A549 (cell line): ENCODE measurements around the gene INTS3. TPM values are rescaled to one million over a fixed set of nuclear protein-coding genes. Genes with fewer than 3 reads are reported as not detected.

Source experiments
- ATAC-seq, 2 experiments: fragments of 200-7000 bp in 1 of 2; fragments of >200 bp in 1 of 2; cut with Nextera tagmentation in 1 of 2; cut with Tn5 transposase in 1 of 2; 3 replicates each; pipeline versions ENCODE4 v1.8.0 to v1.9.1; 2018 to 2020; ENCODE audit warnings: mild to moderate bottlenecking in 1 of 2, moderate library complexity in 1 of 2
- CTCF ChIA-PET: fragments of 300-600 bp; sonication (Branson Sonifier 250); formaldehyde crosslinking; extraction: SDS; loops from one replicate; lab custom pipeline; 2021; ENCODE audit warnings: antibody characterized with exemption, inconsistent platforms; lab: Yijun Ruan, JAX
- POLR2A ChIA-PET: fragments of 350-600 bp; formaldehyde crosslinking; extraction: SDS; loops from one replicate; lab custom pipeline; 2021; ENCODE audit warnings: antibody characterized with exemption, inconsistent platforms; lab: Yijun Ruan, JAX
- DNase-seq, 2 experiments: peaks; one replicate each; pipeline versions ENCODE4 v3.0.0 to v3.0.0-alpha.2; 2011 to 2016; ENCODE audit warnings: low read depth in 1 of 2, low spot score in 1 of 2
- FAIRE-seq: peaks from 2 replicates; lab custom pipeline; 2011; peaks lifted over from hg19 to GRCh38; lab: Jason Lieb, UNC
- H3K27ac ChIP-seq, 2 experiments: fragments of >200 bp; sonication (Bioruptor Twin); formaldehyde crosslinking; 3 replicates each; pipeline ENCODE4 v1.5.1; 2016 to 2017
- H3K4me1 ChIP-seq: fragments of >200 bp; sonication (Bioruptor Twin); formaldehyde crosslinking; 3 replicates; pipeline ENCODE4 v1.6.1; 2016
- H3K4me2 ChIP-seq: fragments of >200 bp; sonication (Bioruptor Twin); formaldehyde crosslinking; 3 replicates; pipeline ENCODE4 v1.6.1; 2016
- H3K4me3 ChIP-seq: fragments of >200 bp; sonication (Bioruptor Twin); formaldehyde crosslinking; 3 replicates; pipeline ENCODE4 v1.5.1; 2016
- H3K9me3 ChIP-seq: fragments of >200 bp; sonication (Bioruptor Twin); formaldehyde crosslinking; 3 replicates; pipeline ENCODE4 v1.6.1; 2016
- CBX8 ChIP-seq: fragments of 200-600 bp; sonication (generic); IDR thresholded peaks from 2 replicates; pipeline ENCODE4 v1.6.1; 2016
- CEBPB ChIP-seq, 2 experiments: fragments of >200 bp in 1 of 2; sonication (Bioruptor Twin) in 1 of 2; formaldehyde crosslinking in 1 of 2; IDR thresholded peaks; 2 replicates each; pipeline ENCODE4 v1.6.1; 2012 to 2016
- CHD2 ChIP-seq: fragments of 150-350 bp; IDR thresholded peaks from 2 replicates; pipeline ENCODE4 v1.6.1; 2014; ENCODE audit warnings: low read length; ENCODE audit not compliant: partially characterized antibody
- CTCF ChIP-seq: fragments of >200 bp; sonication (Bioruptor Twin); formaldehyde crosslinking; IDR thresholded peaks from 3 replicates; pipeline ENCODE4 v1.5.1; 2016
- E2F6 ChIP-seq: IDR thresholded peaks from 2 replicates; pipeline ENCODE4 v1.6.1; 2012; ENCODE audit warnings: low read depth, borderline replicate concordance
- EHMT2 ChIP-seq: fragments of 200-600 bp; sonication (generic); IDR thresholded peaks from 2 replicates; pipeline ENCODE4 v1.6.1; 2016; ENCODE audit warnings: antibody characterized with exemption, low read depth, mild to moderate bottlenecking, moderate library complexity
- FOSB ChIP-seq: fragments of 250-450 bp; sonication (Bioruptor Pico); IDR thresholded peaks from 2 replicates; pipeline ENCODE4 v1.5.0; 2020; ENCODE audit warnings: mild to moderate bottlenecking, moderate library complexity
- FOSL2 ChIP-seq, 2 experiments: fragments of 450-650 bp in 1 of 2; fragments of >200 bp in 1 of 2; sonication (Bioruptor Twin) in 1 of 2; formaldehyde crosslinking; IDR thresholded peaks; 2 replicates each; pipeline versions ENCODE4 v1.5.0 to v1.6.1; 2016 to 2020; ENCODE audit warnings: mild to moderate bottlenecking in 1 of 2, moderate library complexity in 1 of 2
- FOXS1 ChIP-seq: fragments of 250-450 bp; sonication (Bioruptor Pico); IDR thresholded peaks from 2 replicates; pipeline ENCODE4 v1.5.0; 2020; ENCODE audit warnings: mild to moderate bottlenecking, moderate library complexity
- GATA3 ChIP-seq: IDR thresholded peaks from 2 replicates; pipeline ENCODE4 v1.6.1; 2012; ENCODE audit warnings: borderline replicate concordance
- HDAC2 ChIP-seq: fragments of 200-600 bp; sonication (generic); IDR thresholded peaks from 2 replicates; pipeline ENCODE4 v1.6.1; 2016
- HOXA7 ChIP-seq: fragments of 250-450 bp; sonication (Bioruptor Pico); IDR thresholded peaks from 2 replicates; pipeline ENCODE4 v1.5.0; 2020; ENCODE audit warnings: mild to moderate bottlenecking, moderate library complexity
- HOXB13 ChIP-seq: fragments of 250-450 bp; sonication (Bioruptor Pico); IDR thresholded peaks from 2 replicates; pipeline ENCODE4 v1.5.0; 2020; ENCODE audit warnings: low read depth, mild to moderate bottlenecking, moderate library complexity
- JUN ChIP-seq, 2 experiments: fragments of >200 bp; sonication (Bioruptor Twin); formaldehyde crosslinking; IDR thresholded peaks; 2 replicates in 1 of 2; 3 replicates in 1 of 2; pipeline ENCODE4 v1.6.1; 2016 to 2017
- MAX ChIP-seq: IDR thresholded peaks from 2 replicates; pipeline ENCODE4 v1.6.1; 2012
- MAZ ChIP-seq: fragments of 150-350 bp; IDR thresholded peaks from 2 replicates; pipeline ENCODE4 v1.6.1; 2014; ENCODE audit warnings: antibody characterized with exemption, low read depth, low read length, borderline replicate concordance
- NFE2L2 ChIP-seq: fragments of 150-350 bp; conservative IDR thresholded peaks from 2 replicates; pipeline ENCODE4 v1.6.1; 2014; ENCODE audit warnings: low read length
- RNF2 ChIP-seq: fragments of 200-600 bp; sonication (generic); IDR thresholded peaks from 2 replicates; pipeline ENCODE4 v1.6.1; 2016; ENCODE audit warnings: low read depth, mild to moderate bottlenecking, antibody characterized with exemption, moderate library complexity, borderline replicate concordance
- TFCP2L1 ChIP-seq: fragments of 250-450 bp; sonication (Bioruptor Pico); IDR thresholded peaks from 2 replicates; pipeline ENCODE4 v1.5.0; 2021; ENCODE audit warnings: mild to moderate bottlenecking
- ZFP36 ChIP-seq: fragments of 450-650 bp; IDR thresholded peaks from 2 replicates; pipeline ENCODE4 v1.6.1; 2014; ENCODE audit warnings: borderline replicate concordance; ENCODE audit not compliant: partially characterized antibody
- WGBS: methylation state at CpG from one replicate; pipeline ENCODE4 v1.1.6; 2017; ENCODE audit errors: missing lambda C conversion rate; 5-methylcytosine and 5-hydroxymethylcytosine counted together
- polyA plus RNA-seq, 4 experiments: library from polyadenylated mRNA; depleted of rRNA in 3 of 4; stranded (reverse); fragments of >200 nt; fragmentation: RNase III in 1 of 4; extraction: RNeasy Plus Mini Kit Qiagen cat#74134 plus additional on column Dnase treatment in 1 of 4; gene quantifications; 2 replicates in 3 of 4; 3 replicates in 1 of 4; pipeline ENCODE4 v1.2.3, GENCODE V29; 2011 to 2017

The INTS3 gene
- polyA plus RNA-seq, 2 of the 4 experiments (the other 2 are of a cell fraction) = 23.5 to 34.1 TPM

GRCh38 chr1:153727463-153728304 is at the start of gene INTS3 (continued):
- no peak for TF ChIP-seq CBX8
- TF ChIP-seq, all 56 proteins: peak for 11

- H3K27ac ChIP-seq = peak within 1 kb of the TSS; percentile 48 to 81; a peak in 5 of 6 replicates
- ChIA-PET CTCF (interaction anchor here (0.6 to 9.1 kb wide), 34 partner anchors 8 to 353 kb away, joined by 3 to 130 read pairs (median 7); partner anchors contain the start of genes DENND4B, RAB13, RPS27 and SLC27A3), POLR2A (interaction anchor here (0.6 to 0.9 kb wide), 2 partner anchors 49 to 312 kb away, joined by 3 to 5 read pairs; partner anchors contain the start of gene INTS3)
- peak within 1 kb of the TSS; percentile 96 for H3K4me2 ChIP-seq
- H3K4me1 ChIP-seq = peaks cover 13% of the 10 kb centered on the region; the same call in 2 of the 3 replicates
- peak; percentile 73 to 80 for ATAC-seq
- TF ChIP-seq GATA3 = no peak
- TF ChIP-seq MAX = peak; percentile 71
- no peak for TF ChIP-seq EHMT2
- no peak for TF ChIP-seq RNF2
- TF ChIP-seq FOXS1 (CRISPR knock-in tag) = no peak
- TF ChIP-seq E2F6 = peak; percentile 45; the same call in 1 of the 2 replicates
- TF ChIP-seq NFE2L2 = no peak
- TF ChIP-seq CHD2 = no peak
- TF ChIP-seq HDAC2 = 0 out of 2 replicates have a peak, but pooled peaks have one; percentile 64
- WGBS = 2% methylated on average over 37 of the region's 78 CpGs
- H3K9me3 ChIP-seq = no peaks in the 10 kb centered on the region
- peak; percentile 48 to 53 for DNase-seq
- peak within 1 kb of the TSS; percentile 48 for H3K4me3 ChIP-seq
- no peak for FAIRE-seq
Measured at GRCh38 chr1:153678519-153679336, 49.1 kb upstream of the INTS3 start, which contains the start of gene NPR1. TSS of gene NPR1 (plus strand) at chr1:153678688. CDS start at chr1:153679109, 421 bp downstream.

GRCh38 chr1:153679337-153680119 is 48.3 kb upstream of the INTS3 start:
- no peak for FAIRE-seq
- WGBS = 74% methylated on average over 48 of the region's 73 CpGs
- POLR2A ChIA-PET = interaction anchor here (0.8 kb wide), 1 partner anchor 48 kb away, joined by 6 read pairs; the partner anchor contains the start of gene INTS3

More at GRCh38 chr1:153679337-153680119, 48.3 kb upstream of the INTS3 start:
- CTCF ChIA-PET = interaction anchor here (1.0 to 9.1 kb wide), 13 partner anchors 14 to 327 kb away, joined by 3 to 130 read pairs (median 8); partner anchors contain the start of genes RAB13 and SLC27A3
- Histone ChIP-seq H3K4me1 (peaks cover 16% of the 10 kb centered on the region; the same call in 2 of the 3 replicates), H3K27ac (peak overlapping the region; percentile 48 to 81; a peak in 5 of 6 replicates), H3K9me3 (no peaks in the 10 kb centered on the region), H3K4me3 (peak overlapping the region; percentile 48), H3K4me2 (peak overlapping the region; percentile 96)
- ATAC-seq (peak; percentile 63 to 66), DNase-seq (peak in 1 of 2 experiments; percentile 30)
- TF ChIP-seq MAZ (no peak), ZFP36 (no peak), HOXA7 (CRISPR knock-in tag) (no peak), CHD2 (no peak), CEBPB (IDR thresholded peaks at IDR 0.05) (no peak), FOSB (no peak), TFCP2L1 (CRISPR knock-in tag) (no peak), JUN (IDR thresholded peaks at IDR 0.05) (no peak), NFE2L2 (no peak), HOXB13 (CRISPR knock-in tag) (no peak), CTCF (no peak), FOSL2 (IDR thresholded peaks at IDR 0.05) (no peak), FOSL2 (CRISPR knock-in tag; IDR thresholded peaks at IDR 0.05) (no peak)
